Smooth muscle cell (in vitro differentiated cells): ENCODE measurements around the gene FAM83F. TPM values are rescaled to one million over a fixed set of nuclear protein-coding genes. Genes with fewer than 3 reads are reported as not detected.

ENCODE experiments used
- DNase-seq: peaks from one replicate; lab custom pipeline; 2025; ENCODE audit not compliant: unreplicated experiment; lab: John Stamatoyannopoulos, UW
- H2AFZ ChIP-seq: fragments of 200-600 bp; sonication (generic); 2 replicates; pipeline ENCODE4 v1.6.0; 2016; ENCODE audit warnings: antibody characterized with exemption, low read depth, mild to moderate bottlenecking
- H3F3A ChIP-seq: fragments of 200-600 bp; sonication (generic); 2 replicates; pipeline ENCODE4 v1.6.0; 2017; ENCODE audit warnings: antibody characterized with exemption, low read depth
- H3K27ac ChIP-seq: fragments of 200-600 bp; sonication (generic); 2 replicates; pipeline ENCODE4 v1.5.1; 2016; ENCODE audit warnings: low read depth, mild to moderate bottlenecking
- H3K27me3 ChIP-seq: fragments of 200-600 bp; sonication (generic); 2 replicates; pipeline ENCODE4 v1.6.1; 2016; ENCODE audit warnings: low read depth, mild to moderate bottlenecking
- H3K36me3 ChIP-seq: fragments of 200-600 bp; sonication (generic); 2 replicates; pipeline ENCODE4 v1.5.1; 2016; ENCODE audit warnings: low read depth
- H3K4me1 ChIP-seq: fragments of 200-600 bp; sonication (generic); 2 replicates; pipeline ENCODE4 v1.5.1; 2016; ENCODE audit warnings: low read depth
- H3K4me2 ChIP-seq: fragments of 200-600 bp; sonication (generic); 2 replicates; pipeline ENCODE4 v1.6.0; 2016; ENCODE audit warnings: mild to moderate bottlenecking
- H3K4me3 ChIP-seq: fragments of 200-600 bp; sonication (generic); 2 replicates; pipeline ENCODE4 v1.5.1; 2016; ENCODE audit warnings: mild to moderate bottlenecking
- H3K79me2 ChIP-seq: fragments of 200-600 bp; sonication (generic); 2 replicates; pipeline ENCODE4 v1.6.0; 2016; ENCODE audit warnings: low read depth, mild to moderate bottlenecking
- H3K9ac ChIP-seq: fragments of 200-600 bp; sonication (generic); 2 replicates; pipeline ENCODE4 v1.6.0; 2016; ENCODE audit warnings: low read depth
- H3K9me3 ChIP-seq: fragments of 200-600 bp; sonication (generic); replicated peaks from 2 replicates; pipeline ENCODE4 v1.5.1; 2016; ENCODE audit warnings: low read depth
- H4K20me1 ChIP-seq: fragments of 200-600 bp; sonication (generic); 2 replicates; pipeline ENCODE4 v1.6.0; 2016; ENCODE audit warnings: low read depth
- WGBS: methylation state at CpG from one replicate; pipeline ENCODE4 v1.1.7; 2016; ENCODE audit warnings: low lambda C conversion rate; 5-methylcytosine and 5-hydroxymethylcytosine counted together
- polyA plus RNA-seq: library from polyadenylated mRNA; unstranded; fragments of >200 nt; fragmentation: Nextera tagmentation; extraction: Ambion mirVana; gene quantifications from 2 replicates; pipeline ENCODE4 v1.2.1, GENCODE V29; 2016
- total RNA-seq: library from RNA; depleted of rRNA; stranded (reverse); fragments of >200 nt; gene quantifications from 2 replicates; pipeline ENCODE4 v1.2.3, GENCODE V29; 2014
- TF ChIP-seq, protein P1 (sequence below): fragments of 200-600 bp; sonication (generic); IDR thresholded peaks from 2 replicates; pipeline ENCODE4 v1.5.1; 2017; ENCODE audit warnings: borderline replicate concordance, mild to moderate bottlenecking, antibody characterized with exemption; ENCODE audit not compliant: insufficient read depth, poor library complexity, severe bottlenecking

The FAM83F gene
- total and polyA plus RNA-seq, 2 experiments from 2014 or later: 1.4 to 1.6 TPM

DNA sequence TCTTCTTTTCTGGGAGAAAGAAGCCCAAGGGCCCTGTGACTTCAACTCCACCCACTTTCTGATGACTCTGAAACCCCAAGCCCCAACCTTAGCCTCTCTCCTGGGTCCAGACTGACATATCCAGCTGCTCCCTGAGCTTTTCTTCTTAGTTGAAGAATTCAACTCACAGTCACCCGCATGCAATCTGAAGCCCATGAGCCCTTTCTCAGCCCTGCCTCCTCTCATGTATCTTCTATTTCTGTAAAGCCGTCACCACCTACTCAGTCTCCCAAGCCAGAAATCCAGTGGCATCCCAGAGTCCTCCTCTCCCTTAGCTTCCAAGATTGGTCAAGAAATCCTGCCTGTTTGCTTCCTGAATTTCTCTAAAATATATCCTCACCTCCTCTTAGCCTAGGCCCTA is 41.7 kb upstream of the FAM83F start:
- DNase-seq: no peak
- H3K79me2 ChIP-seq: no peaks in the 10 kb centered on the region
- no peaks in the 10 kb centered on the region for H3K27me3 ChIP-seq
- H3K4me2 ChIP-seq: no peak overlapping the region
- peaks cover 2% of the 10 kb centered on the region for H3F3A ChIP-seq
- no peaks in the 10 kb centered on the region for H3K4me1 ChIP-seq
- TF ChIP-seq, protein P1, sequence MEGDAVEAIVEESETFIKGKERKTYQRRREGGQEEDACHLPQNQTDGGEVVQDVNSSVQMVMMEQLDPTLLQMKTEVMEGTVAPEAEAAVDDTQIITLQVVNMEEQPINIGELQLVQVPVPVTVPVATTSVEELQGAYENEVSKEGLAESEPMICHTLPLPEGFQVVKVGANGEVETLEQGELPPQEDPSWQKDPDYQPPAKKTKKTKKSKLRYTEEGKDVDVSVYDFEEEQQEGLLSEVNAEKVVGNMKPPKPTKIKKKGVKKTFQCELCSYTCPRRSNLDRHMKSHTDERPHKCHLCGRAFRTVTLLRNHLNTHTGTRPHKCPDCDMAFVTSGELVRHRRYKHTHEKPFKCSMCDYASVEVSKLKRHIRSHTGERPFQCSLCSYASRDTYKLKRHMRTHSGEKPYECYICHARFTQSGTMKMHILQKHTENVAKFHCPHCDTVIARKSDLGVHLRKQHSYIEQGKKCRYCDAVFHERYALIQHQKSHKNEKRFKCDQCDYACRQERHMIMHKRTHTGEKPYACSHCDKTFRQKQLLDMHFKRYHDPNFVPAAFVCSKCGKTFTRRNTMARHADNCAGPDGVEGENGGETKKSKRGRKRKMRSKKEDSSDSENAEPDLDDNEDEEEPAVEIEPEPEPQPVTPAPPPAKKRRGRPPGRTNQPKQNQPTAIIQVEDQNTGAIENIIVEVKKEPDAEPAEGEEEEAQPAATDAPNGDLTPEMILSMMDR: no peak
- H3K9ac ChIP-seq: no peak overlapping the region
- peak overlapping the region; percentile 21 for H2AFZ ChIP-seq
- H3K36me3 ChIP-seq: no peaks in the 10 kb centered on the region
- no peaks in the 10 kb centered on the region for H3K9me3 ChIP-seq
- no peak overlapping the region for H3K27ac ChIP-seq
- H3K4me3 ChIP-seq: no peak overlapping the region
- WGBS: 21% methylated on average over 2 of the region's 2 CpGs
- H4K20me1 ChIP-seq: no peaks in the 10 kb centered on the region

DNA sequence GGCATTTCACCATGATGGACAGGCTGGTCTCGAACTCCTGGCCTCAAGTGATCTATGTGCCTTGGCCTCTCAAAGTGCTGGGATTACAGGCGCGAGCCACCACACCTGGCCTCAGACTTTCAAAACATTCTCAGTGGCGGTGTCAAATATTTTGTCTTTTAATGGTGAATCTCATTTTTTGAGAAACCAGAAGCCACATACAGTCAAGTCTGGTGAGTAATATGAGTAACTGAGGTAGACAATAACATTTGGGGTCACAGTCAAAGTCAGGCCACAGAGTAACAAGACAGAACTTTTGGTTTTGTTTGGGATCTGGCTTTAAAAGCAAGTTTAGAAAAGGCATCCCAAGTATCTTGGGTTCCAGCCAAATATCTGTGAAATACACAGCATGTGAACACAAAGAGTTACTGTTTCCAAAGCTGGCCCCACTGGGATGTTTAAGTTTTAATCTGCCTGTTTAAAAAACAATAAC is 40.1 kb upstream of the FAM83F start:
- Histone ChIP-seq H4K20me1 (no peaks in the 10 kb centered on the region), H3F3A (peaks cover 3% of the 10 kb centered on the region), H3K79me2 (no peaks in the 10 kb centered on the region), H3K27me3 (no peaks in the 10 kb centered on the region), H3K9me3 (no peaks in the 10 kb centered on the region), H3K4me1 (no peaks in the 10 kb centered on the region), H3K27ac (no peak overlapping the region), H3K4me2 (no peak overlapping the region), H3K4me3 (no peak overlapping the region), H3K9ac (no peak overlapping the region), H2AFZ (no peak overlapping the region), H3K36me3 (no peaks in the 10 kb centered on the region)
- 78% methylated on average over 4 of the region's 4 CpGs for WGBS
- DNase-seq: no peak
- TF ChIP-seq, protein P1: no peak

DNA sequence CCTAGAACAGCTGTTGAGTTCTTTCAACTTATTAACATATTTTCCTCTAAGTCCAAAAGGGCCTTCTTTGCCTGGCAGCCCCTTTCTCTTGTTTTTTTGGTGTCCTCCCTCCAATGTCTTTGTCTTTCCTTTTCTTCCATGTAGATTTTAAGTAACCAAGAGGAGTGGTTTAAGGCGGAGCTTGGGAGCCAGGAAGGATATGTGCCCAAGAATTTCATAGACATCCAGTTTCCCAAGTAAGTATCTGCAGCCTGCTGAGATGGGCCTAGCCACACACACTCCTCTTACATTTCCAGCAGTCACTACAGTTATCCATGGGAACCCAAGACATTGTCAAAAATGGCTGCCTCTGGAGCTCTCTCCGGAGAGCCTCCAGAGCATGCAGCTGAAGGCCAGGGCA is 39.1 kb upstream of the FAM83F start:
- DNase-seq: no peak
- peaks cover 13% of the 10 kb centered on the region for H3F3A ChIP-seq
- 96% methylated on average over 2 of the region's 2 CpGs for WGBS
- H3K4me3 ChIP-seq: no peak overlapping the region
- no peak overlapping the region for H3K4me2 ChIP-seq
- H3K36me3 ChIP-seq: no peaks in the 10 kb centered on the region
- H3K9ac ChIP-seq: no peak overlapping the region
- TF ChIP-seq, protein P1: no peak
- H3K79me2 ChIP-seq: no peaks in the 10 kb centered on the region
- peaks cover 8% of the 10 kb centered on the region for H3K4me1 ChIP-seq
- H2AFZ ChIP-seq: no peak overlapping the region
- H3K9me3 ChIP-seq: no peaks in the 10 kb centered on the region
- no peaks in the 10 kb centered on the region for H4K20me1 ChIP-seq
- no peak overlapping the region for H3K27ac ChIP-seq
- no peaks in the 10 kb centered on the region for H3K27me3 ChIP-seq

DNA sequence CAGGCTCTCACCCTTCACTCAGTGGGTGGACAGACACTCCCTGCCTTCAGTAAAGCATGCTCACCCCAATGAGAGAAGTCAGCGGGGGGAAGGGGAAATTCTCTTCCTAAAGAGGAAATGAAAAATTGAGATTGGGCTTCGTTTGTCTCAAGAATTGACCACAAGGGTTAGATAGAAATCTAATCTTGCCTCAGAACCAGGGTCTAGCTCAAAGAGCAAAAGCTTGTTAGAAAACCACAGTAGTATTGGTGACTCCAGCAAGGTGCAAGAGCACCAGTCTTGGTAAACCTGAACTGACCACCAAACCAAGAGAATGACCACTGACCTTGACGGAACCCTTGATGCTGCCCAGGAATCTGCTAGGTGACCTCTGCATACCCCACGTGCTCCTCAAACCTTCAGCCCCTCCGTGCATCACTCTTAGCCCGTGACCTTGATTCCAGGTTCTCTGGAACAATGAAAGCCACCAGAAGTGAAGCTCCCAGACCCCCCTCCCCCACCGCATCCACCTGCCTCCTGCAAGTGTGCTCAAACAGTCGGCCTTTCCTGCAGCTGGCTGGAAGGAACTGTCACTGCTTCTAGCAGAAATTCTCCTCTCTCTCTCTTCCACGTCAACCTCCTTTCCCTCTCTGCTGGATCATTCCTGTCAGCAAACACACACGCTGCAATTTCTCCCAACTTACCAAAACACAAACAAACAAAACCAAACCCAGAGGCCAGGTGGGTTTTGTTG is 37.7 kb upstream of the FAM83F start:
- no peaks in the 10 kb centered on the region for H3K36me3 ChIP-seq
- H3K4me2 ChIP-seq: no peak overlapping the region
- no peak overlapping the region for H2AFZ ChIP-seq
- H3K9ac ChIP-seq: no peak overlapping the region
- no peak overlapping the region for H3K4me3 ChIP-seq
- no peak overlapping the region for H3K27ac ChIP-seq
- H3K4me1 ChIP-seq: peaks cover 8% of the 10 kb centered on the region
- 73% methylated on average over 10 of the region's 10 CpGs for WGBS
- H3K27me3 ChIP-seq: no peaks in the 10 kb centered on the region
- H3K79me2 ChIP-seq: no peaks in the 10 kb centered on the region
- H3F3A ChIP-seq: peaks cover 16% of the 10 kb centered on the region
- no peaks in the 10 kb centered on the region for H3K9me3 ChIP-seq
- no peak for DNase-seq
- TF ChIP-seq, protein P1: no peak
- no peaks in the 10 kb centered on the region for H4K20me1 ChIP-seq
